GM23338 (cell line): ENCODE results near the gene OR52K1. TPM values are rescaled to one million over a fixed set of nuclear protein-coding genes. Genes with fewer than 3 reads are reported as not detected.

Experiments
- ATAC-seq: fragments of 200-7000 bp; cut with Tn5 transposase; 3 replicates; pipeline ENCODE4 v1.9.1; 2020
- DNase-seq: peaks from one replicate; pipeline ENCODE4 v3.0.0-alpha.2; 2015; ENCODE audit warnings: low spot score
- H2AFZ ChIP-seq: fragments of 200-600 bp; sonication (generic); 2 replicates; pipeline ENCODE4 v1.8.0; 2016; ENCODE audit warnings: antibody characterized with exemption, mild to moderate bottlenecking, moderate library complexity
- H3F3A ChIP-seq: fragments of 200-600 bp; sonication (generic); replicated peaks from 2 replicates; pipeline ENCODE4 v1.8.0; 2017; ENCODE audit warnings: antibody characterized with exemption, mixed run types, low read depth
- H3K27ac ChIP-seq: fragments of 200-600 bp; sonication (generic); 2 replicates; pipeline ENCODE4 v1.6.1; 2016; ENCODE audit warnings: low read depth
- H3K27me3 ChIP-seq: fragments of 200-600 bp; sonication (generic); 2 replicates; pipeline ENCODE4 v1.8.0; 2016; ENCODE audit warnings: mild to moderate bottlenecking, mixed run types, moderate library complexity; ENCODE audit not compliant: insufficient read depth
- H3K36me3 ChIP-seq: fragments of 200-600 bp; sonication (generic); 2 replicates; pipeline ENCODE4 v1.8.0; 2016; ENCODE audit warnings: mild to moderate bottlenecking; ENCODE audit not compliant: insufficient read depth
- H3K4me1 ChIP-seq: fragments of 200-600 bp; sonication (generic); 2 replicates; pipeline ENCODE4 v1.8.0; 2016; ENCODE audit warnings: mild to moderate bottlenecking, moderate library complexity; ENCODE audit not compliant: insufficient read depth
- H3K4me2 ChIP-seq: fragments of 200-600 bp; sonication (generic); 2 replicates; pipeline ENCODE4 v1.7.1; 2017; ENCODE audit warnings: mixed run types
- H3K4me3 ChIP-seq: fragments of 200-600 bp; sonication (generic); 2 replicates; pipeline ENCODE4 v1.6.1; 2016; ENCODE audit warnings: mixed run types
- H3K79me2 ChIP-seq: fragments of 200-600 bp; sonication (generic); replicated peaks from 2 replicates; pipeline ENCODE4 v1.8.0; 2017; ENCODE audit warnings: mild to moderate bottlenecking; ENCODE audit not compliant: insufficient read depth
- H3K9me2 ChIP-seq: fragments of 200-600 bp; sonication (generic); 2 replicates; pipeline ENCODE4 v1.8.0; 2017; ENCODE audit not compliant: insufficient read depth
- H4K20me1 ChIP-seq: fragments of 200-600 bp; sonication (generic); replicated peaks from 2 replicates; pipeline ENCODE4 v1.8.0; 2017; ENCODE audit warnings: mild to moderate bottlenecking; ENCODE audit not compliant: insufficient read depth
- H3K27ac Mint-ChIP-seq: 2 replicates; pipeline ENCODE4 v1.8.0; 2020; ENCODE audit warnings: inconsistent platforms, mild to moderate bottlenecking, moderate library complexity, mixed read lengths
- H3K27me3 Mint-ChIP-seq: 3 replicates; pipeline ENCODE4 v1.8.0; 2022; ENCODE audit warnings: low read depth, mild to moderate bottlenecking, moderate library complexity, mixed read lengths, inconsistent platforms; ENCODE audit not compliant: insufficient read depth, poor library complexity
- H3K36me3 Mint-ChIP-seq: 3 replicates; pipeline ENCODE4 v1.8.0; 2021; ENCODE audit warnings: low read depth, mild to moderate bottlenecking, inconsistent platforms, moderate library complexity, mixed read lengths
- H3K4me1 Mint-ChIP-seq: 3 replicates; pipeline ENCODE4 v1.8.0; 2020; ENCODE audit warnings: mild to moderate bottlenecking, inconsistent platforms, mixed read lengths
- H3K4me3 Mint-ChIP-seq: 3 replicates; pipeline ENCODE4 v1.8.0; 2021; ENCODE audit warnings: moderate library complexity, mild to moderate bottlenecking, inconsistent platforms, mixed read lengths
- H3K9me3 Mint-ChIP-seq: 3 replicates; pipeline ENCODE4 v1.8.0; 2020; ENCODE audit warnings: moderate library complexity, mild to moderate bottlenecking, inconsistent platforms, mixed read lengths
- CREB1 ChIP-seq: fragments of 250-450 bp; sonication (Bioruptor Pico); IDR thresholded peaks from 2 replicates; pipeline ENCODE4 v1.5.0; 2020; ENCODE audit warnings: low read depth, mild to moderate bottlenecking, moderate library complexity
- EZH2 ChIP-seq: fragments of 200-600 bp; sonication (generic); IDR thresholded peaks from one replicate; pipeline ENCODE4 v1.8.0; 2017; ENCODE audit warnings: antibody characterized with exemption, mild to moderate bottlenecking, low read depth; ENCODE audit not compliant: unreplicated experiment
- EZH2phosphoT487 ChIP-seq: fragments of 200-600 bp; sonication (generic); IDR thresholded peaks from one replicate; pipeline ENCODE4 v1.8.1; 2018; ENCODE audit warnings: antibody characterized with exemption; ENCODE audit not compliant: unreplicated experiment
- JUNB ChIP-seq: IDR thresholded peaks from one replicate; pipeline ENCODE4 v1.6.1; 2016; ENCODE audit warnings: antibody characterized with exemption; ENCODE audit not compliant: unreplicated experiment
- POLR2AphosphoS5 ChIP-seq: IDR thresholded peaks from 2 replicates; pipeline ENCODE4 v1.6.1; 2016; ENCODE audit warnings: antibody characterized with exemption, low read depth
- REST ChIP-seq: IDR thresholded peaks from one replicate; pipeline ENCODE4 v1.6.1; 2018; ENCODE audit warnings: antibody characterized with exemption; ENCODE audit not compliant: unreplicated experiment
- STAT1 ChIP-seq: IDR thresholded peaks from one replicate; pipeline ENCODE4 v1.6.1; 2016; ENCODE audit warnings: antibody characterized with exemption; ENCODE audit not compliant: unreplicated experiment
- ZNF331 ChIP-seq: fragments of 250-450 bp; sonication (Bioruptor Pico); IDR thresholded peaks from 2 replicates; pipeline ENCODE4 v1.5.0; 2020; ENCODE audit warnings: low read depth, mild to moderate bottlenecking, moderate library complexity
- ZNF462 ChIP-seq: fragments of 250-450 bp; sonication (Bioruptor Pico); IDR thresholded peaks from 2 replicates; pipeline ENCODE4 v1.5.0; 2020; ENCODE audit warnings: mild to moderate bottlenecking, moderate library complexity
- polyA plus RNA-seq: library from polyadenylated mRNA; unstranded; fragments of >200 nt; fragmentation: Nextera tagmentation; extraction: Ambion mirVana; gene quantifications from 2 replicates; pipeline ENCODE4 v1.2.1, GENCODE V29; 2016
- total RNA-seq: library from RNA; depleted of rRNA; stranded (reverse); fragments of >200 nt; shearing (Covaris generic); gene quantifications from 2 replicates; pipeline ENCODE4 v1.2.3, GENCODE V29; 2014

OR52K1 gene
- total and polyA plus RNA-seq, 2 experiments from 2014 or later, result not detected

GRCh38 chr11:4480577-4481239 is 1.7 kb upstream of the OR52K1 start:
- no peaks in the 10 kb centered on the region for H3K36me3 Mint-ChIP-seq
- TF ChIP-seq CREB1 (CRISPR knock-in tag) (no peak), EZH2phosphoT487 (no peak), ZNF462 (CRISPR knock-in tag) (no peak), EZH2 (no peak), ZNF331 (CRISPR knock-in tag) (no peak), JUNB (no peak), REST (no peak), POLR2AphosphoS5 (no peak), STAT1 (no peak)
- H3K36me3 ChIP-seq, result no peaks in the 10 kb centered on the region
- H3K27me3 ChIP-seq, result no peaks in the 10 kb centered on the region
- H3K4me1 Mint-ChIP-seq, result peaks cover 11% of the 10 kb centered on the region; the same call in 2 of the 3 replicates
- H3K9me3 Mint-ChIP-seq, result no peaks in the 10 kb centered on the region
- H3K27ac Mint-ChIP-seq, result peak overlapping the region; percentile 57; the same call in 1 of the 2 replicates
- ATAC-seq (no peak), DNase-seq (no peak)
- no peaks in the 10 kb centered on the region for H4K20me1 ChIP-seq
- H3K9me2 ChIP-seq, result peaks cover 14% of the 10 kb centered on the region
- no peak overlapping the region for H3K4me2 ChIP-seq
- no peaks in the 10 kb centered on the region for H3F3A ChIP-seq
- H3K79me2 ChIP-seq, result no peaks in the 10 kb centered on the region
- no peak overlapping the region for H3K27ac ChIP-seq
- H3K4me3 ChIP-seq, result no peak overlapping the region
- H3K27me3 Mint-ChIP-seq, result no peaks in the 10 kb centered on the region
- peak overlapping the region; percentile 40; the same call in 1 of the 2 replicates for H2AFZ ChIP-seq
- peaks cover 14% of the 10 kb centered on the region for H3K4me1 ChIP-seq
- no peak overlapping the region for H3K4me3 Mint-ChIP-seq
